GM19023 (cell line): ENCODE data around the gene ABR.
"Not testable (repeated sequence)": the region's sequence is repeated elsewhere in the genome, so short reads cannot be mapped to it uniquely, and the experiment has no call there.

Experiments used
- ATAC-seq: cut with Tn5 transposase; IDR thresholded peaks from one replicate; pipeline ENCODE4 v1.9.1; 2021; ENCODE audit warnings: mild to moderate bottlenecking, moderate library complexity; ENCODE audit not compliant: unreplicated experiment

Gene ABR

GRCh38 chr17:1097972-1098744 lies 81.6 kb downstream of the ABR start:
- not testable (repeated sequence) for ATAC-seq

GRCh38 chr17:1096215-1096614 lies 83.6 kb downstream of the ABR start:
- ATAC-seq = no peak

GRCh38 chr17:1095853-1096173 lies 84.0 kb downstream of the ABR start:
- no peak for ATAC-seq

GRCh38 chr17:1095090-1095852 lies 84.5 kb downstream of the ABR start:
- ATAC-seq = no peak

GRCh38 chr17:1094591-1094990 lies 85.2 kb downstream of the ABR start:
- ATAC-seq = no peak

- ATAC-seq = no peak
These were observed 87.9 kb downstream of the ABR start for GRCh38 chr17:1091900-1092299.

- ATAC-seq = no peak
These were observed 88.6 kb downstream of the ABR start for GRCh38 chr17:1091190-1091534.

GRCh38 chr17:1090465-1091189 lies 89.2 kb downstream of the ABR start:
- no peak for ATAC-seq

GRCh38 chr17:1089915-1090314 lies 89.9 kb downstream of the ABR start:
- ATAC-seq = no peak

- ATAC-seq = no peak
These were observed 92.2 kb downstream of the ABR start for GRCh38 chr17:1087381-1088241.

GRCh38 chr17:1083451-1084187 lies 96.2 kb downstream of the ABR start:
- no peak for ATAC-seq

GRCh38 chr17:1082579-1082978 lies 97.2 kb downstream of the ABR start:
- ATAC-seq = no peak

- no peak for ATAC-seq
These were observed 100.8 kb downstream of the ABR start for GRCh38 chr17:1078831-1079561.

GRCh38 chr17:1077986-1078711 lies 101.6 kb downstream of the ABR start:
- ATAC-seq = no peak

GRCh38 chr17:1077581-1077985 lies 102.2 kb downstream of the ABR start:
- ATAC-seq = no peak

- ATAC-seq = no peak
These were observed 102.8 kb downstream of the ABR start for GRCh38 chr17:1076982-1077302.

GRCh38 chr17:1076299-1076981 lies 103.3 kb downstream of the ABR start:
- no peak for ATAC-seq

- no peak for ATAC-seq
These were observed 104.7 kb downstream of the ABR start for GRCh38 chr17:1074886-1075605.
